LHCN-M2 (cell line): ENCODE measurements around the gene RTCA. TPM values are rescaled to one million over a fixed set of nuclear protein-coding genes. Genes with fewer than 3 reads are reported as not detected.

ENCODE experiments used
- total RNA-seq: library from RNA; depleted of rRNA; stranded (reverse); fragments of >200 nt; gene quantifications from 2 replicates; pipeline ENCODE4 v1.2.3, GENCODE V29; 2014; rRNA removed

Gene RTCA
- total RNA-seq, 1 experiment from 2014 or later: 45.6 TPM

Other genes with a start within 250 kb of the RTCA start
- gene SASS6, start 133.3 kb upstream of the RTCA start, total RNA-seq: 8.5 and 8.8 TPM in 2 replicates
- gene TRMT13, start 133.1 kb upstream of the RTCA start, total RNA-seq: 12.7 and 20.4 TPM in 2 replicates
- 0.19 and 0.34 TPM in 2 replicates for gene LRRC39, start 88.0 kb upstream of the RTCA start, total RNA-seq
- gene DBT, start 16.4 kb upstream of the RTCA start, total RNA-seq: 3.4 and 3.7 TPM in 2 replicates
- 5.8 and 6.7 TPM in 2 replicates for gene CDC14A, start 86.3 kb downstream of the RTCA start, total RNA-seq